PFSK-1 (cell line): ENCODE measurements around the gene GNAS.

Source experiments
- POLR2AphosphoS5 ChIP-seq: IDR thresholded peaks from 2 replicates; pipeline ENCODE4 v1.6.1; 2012; ENCODE audit warnings: low read depth, mild to moderate bottlenecking, control low read depth, low read length, moderate library complexity
- SIN3A ChIP-seq: IDR thresholded peaks from 2 replicates; pipeline ENCODE4 v1.6.1; 2012; ENCODE audit warnings: mild to moderate bottlenecking, low read length, moderate library complexity, borderline replicate concordance; ENCODE audit not compliant: insufficient read depth
- TAF1 ChIP-seq: IDR thresholded peaks from 2 replicates; pipeline ENCODE4 v1.6.1; 2012; ENCODE audit warnings: low read length, control low read depth, borderline replicate concordance; ENCODE audit not compliant: insufficient read depth
- TF ChIP-seq, protein P1 (sequence below), 2 experiments: IDR thresholded peaks; 2 replicates each; pipeline versions ENCODE4 v1.6.1 to v1.8.0; 2011 to 2012; ENCODE audit warnings: low read depth in 2 of 2, low read length in 2 of 2, control low read depth in 1 of 2, inconsistent platforms in 1 of 2, mild to moderate bottlenecking in 1 of 2, moderate library complexity in 1 of 2; ENCODE audit not compliant: insufficient read depth in 1 of 2

GRCh38 chr20:58889334-58889760, 36.8 kb downstream of the GNAS start:
- TF ChIP-seq POLR2AphosphoS5 = no peak
- TF ChIP-seq, protein P1, sequence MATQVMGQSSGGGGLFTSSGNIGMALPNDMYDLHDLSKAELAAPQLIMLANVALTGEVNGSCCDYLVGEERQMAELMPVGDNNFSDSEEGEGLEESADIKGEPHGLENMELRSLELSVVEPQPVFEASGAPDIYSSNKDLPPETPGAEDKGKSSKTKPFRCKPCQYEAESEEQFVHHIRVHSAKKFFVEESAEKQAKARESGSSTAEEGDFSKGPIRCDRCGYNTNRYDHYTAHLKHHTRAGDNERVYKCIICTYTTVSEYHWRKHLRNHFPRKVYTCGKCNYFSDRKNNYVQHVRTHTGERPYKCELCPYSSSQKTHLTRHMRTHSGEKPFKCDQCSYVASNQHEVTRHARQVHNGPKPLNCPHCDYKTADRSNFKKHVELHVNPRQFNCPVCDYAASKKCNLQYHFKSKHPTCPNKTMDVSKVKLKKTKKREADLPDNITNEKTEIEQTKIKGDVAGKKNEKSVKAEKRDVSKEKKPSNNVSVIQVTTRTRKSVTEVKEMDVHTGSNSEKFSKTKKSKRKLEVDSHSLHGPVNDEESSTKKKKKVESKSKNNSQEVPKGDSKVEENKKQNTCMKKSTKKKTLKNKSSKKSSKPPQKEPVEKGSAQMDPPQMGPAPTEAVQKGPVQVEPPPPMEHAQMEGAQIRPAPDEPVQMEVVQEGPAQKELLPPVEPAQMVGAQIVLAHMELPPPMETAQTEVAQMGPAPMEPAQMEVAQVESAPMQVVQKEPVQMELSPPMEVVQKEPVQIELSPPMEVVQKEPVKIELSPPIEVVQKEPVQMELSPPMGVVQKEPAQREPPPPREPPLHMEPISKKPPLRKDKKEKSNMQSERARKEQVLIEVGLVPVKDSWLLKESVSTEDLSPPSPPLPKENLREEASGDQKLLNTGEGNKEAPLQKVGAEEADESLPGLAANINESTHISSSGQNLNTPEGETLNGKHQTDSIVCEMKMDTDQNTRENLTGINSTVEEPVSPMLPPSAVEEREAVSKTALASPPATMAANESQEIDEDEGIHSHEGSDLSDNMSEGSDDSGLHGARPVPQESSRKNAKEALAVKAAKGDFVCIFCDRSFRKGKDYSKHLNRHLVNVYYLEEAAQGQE (IDR thresholded peaks at IDR 0.05; ENCODE audit: insufficient read depth in 1 of 2, low read depth in 2 of 2, low read length in 2 of 2) = no peak
- TF ChIP-seq SIN3A = no peak
- no peak for TF ChIP-seq TAF1
